GM18520 (cell line): ENCODE data around the gene SULT2B1.
"Not testable (repeated sequence)": the region's sequence is repeated elsewhere in the genome, so short reads cannot be mapped to it uniquely, and the experiment has no call there.

Source experiments
- ATAC-seq: cut with Tn5 transposase; IDR thresholded peaks from one replicate; pipeline ENCODE4 v1.9.1; 2021; ENCODE audit not compliant: unreplicated experiment

The SULT2B1 gene

GRCh38 chr19:48551437-48552302, at the start of gene SULT2B1:
SULT2B1 (plus strand) TSS chr19:48552172; CDS start chr19:48552253, 81 bp downstream.
- no peak for ATAC-seq

- ATAC-seq, result no peak
These were observed 49.5 kb upstream of the SULT2B1 start for GRCh38 chr19:48502350-48503018.

- ATAC-seq, result no peak
These were observed 45.7 kb upstream of the SULT2B1 start for GRCh38 chr19:48506138-48506733.

DNA sequence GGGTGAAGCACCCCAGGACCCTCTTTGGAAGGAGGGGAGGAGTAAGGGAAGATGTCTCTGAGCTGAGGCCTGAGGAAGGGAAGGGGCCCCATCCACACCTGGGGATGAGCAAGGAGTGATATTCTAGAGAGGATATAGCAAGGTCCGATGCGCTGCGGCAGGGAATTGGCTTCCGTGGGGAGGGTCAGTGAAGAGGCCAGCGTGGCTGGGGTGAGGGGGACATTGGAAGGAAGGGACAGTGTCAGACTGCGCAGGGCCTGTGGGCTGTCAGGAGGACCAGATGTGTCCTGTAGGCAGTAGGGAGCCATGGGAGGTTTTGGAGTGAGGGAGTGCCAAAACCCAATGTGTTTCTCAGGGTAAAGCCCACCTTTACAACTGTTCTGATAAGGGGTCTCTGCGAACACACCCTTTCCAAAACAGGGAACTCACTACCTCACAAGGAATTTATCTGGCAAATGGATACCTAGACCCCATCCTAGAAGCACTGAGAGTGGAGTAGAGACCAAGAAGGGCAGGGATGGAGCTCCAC, 44.0 kb upstream of the SULT2B1 start:
- no peak for ATAC-seq

DNA sequence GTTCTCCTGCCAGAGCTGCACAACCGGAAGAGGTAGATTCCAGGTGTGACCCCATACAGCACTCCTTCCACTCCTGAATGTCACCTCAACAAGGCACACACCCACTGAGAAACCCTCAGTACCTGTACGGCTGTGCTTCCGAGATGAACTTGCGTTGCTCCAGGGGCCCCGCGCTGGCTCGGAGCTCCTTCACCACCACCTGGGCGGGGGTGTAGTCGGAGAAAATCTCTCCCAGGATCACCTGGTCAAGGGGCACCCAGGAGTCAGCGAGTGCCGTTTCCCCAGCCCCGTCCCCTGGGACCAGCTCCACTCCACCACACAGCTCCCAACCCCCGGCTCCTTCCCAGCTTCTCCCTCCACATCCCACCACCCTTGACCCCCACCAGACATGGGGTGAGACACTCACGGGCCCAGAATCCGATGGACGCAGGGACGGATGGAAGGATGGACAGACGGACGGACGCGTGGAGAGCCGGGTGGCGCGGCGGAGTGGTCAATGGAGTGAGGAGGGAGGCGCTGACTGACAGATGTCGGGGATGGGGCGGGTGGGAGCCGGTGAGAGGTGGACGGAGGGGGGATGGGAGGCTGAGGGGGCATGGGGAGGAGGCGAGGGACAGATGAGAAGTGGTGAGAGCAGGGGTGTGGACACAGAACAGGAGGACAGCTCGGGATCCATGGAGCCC, 43.1 kb upstream of the SULT2B1 start:
- ATAC-seq, result no peak

DNA sequence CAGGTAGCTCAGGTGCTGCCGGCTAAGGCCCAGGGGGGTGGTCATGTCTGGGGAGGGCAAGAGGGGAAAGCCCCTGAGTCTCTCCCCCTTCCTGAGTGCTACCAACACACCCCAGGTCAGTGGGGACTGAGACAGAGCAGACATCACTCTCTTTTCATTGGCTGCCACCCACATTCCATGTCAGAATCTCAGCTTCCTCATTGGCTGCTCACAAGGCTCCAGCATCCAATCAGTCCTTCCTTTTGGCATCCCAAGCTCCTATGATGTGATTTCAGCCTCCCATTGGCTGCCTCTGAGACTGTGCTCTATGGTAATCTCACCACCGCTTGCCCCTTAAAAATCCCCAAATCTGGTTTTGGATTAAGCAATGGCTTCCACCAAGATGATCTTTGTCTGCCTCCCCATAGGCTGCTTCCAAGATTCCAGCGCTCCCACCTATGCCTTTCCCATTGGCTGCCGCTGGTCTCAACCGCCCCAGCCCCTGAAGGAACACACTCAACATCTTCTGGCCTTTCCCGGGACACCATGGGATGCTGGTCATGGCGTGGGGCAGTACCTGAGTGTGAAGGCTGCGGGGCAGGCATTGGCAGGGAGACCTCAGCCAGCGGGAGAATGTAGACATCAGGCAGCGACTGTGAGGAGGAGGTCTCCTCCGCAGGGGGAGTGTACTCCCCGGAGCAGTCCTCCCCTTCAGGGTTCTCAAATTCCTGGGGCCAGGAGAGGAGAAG, 42.3 kb upstream of the SULT2B1 start:
- no peak for ATAC-seq

DNA sequence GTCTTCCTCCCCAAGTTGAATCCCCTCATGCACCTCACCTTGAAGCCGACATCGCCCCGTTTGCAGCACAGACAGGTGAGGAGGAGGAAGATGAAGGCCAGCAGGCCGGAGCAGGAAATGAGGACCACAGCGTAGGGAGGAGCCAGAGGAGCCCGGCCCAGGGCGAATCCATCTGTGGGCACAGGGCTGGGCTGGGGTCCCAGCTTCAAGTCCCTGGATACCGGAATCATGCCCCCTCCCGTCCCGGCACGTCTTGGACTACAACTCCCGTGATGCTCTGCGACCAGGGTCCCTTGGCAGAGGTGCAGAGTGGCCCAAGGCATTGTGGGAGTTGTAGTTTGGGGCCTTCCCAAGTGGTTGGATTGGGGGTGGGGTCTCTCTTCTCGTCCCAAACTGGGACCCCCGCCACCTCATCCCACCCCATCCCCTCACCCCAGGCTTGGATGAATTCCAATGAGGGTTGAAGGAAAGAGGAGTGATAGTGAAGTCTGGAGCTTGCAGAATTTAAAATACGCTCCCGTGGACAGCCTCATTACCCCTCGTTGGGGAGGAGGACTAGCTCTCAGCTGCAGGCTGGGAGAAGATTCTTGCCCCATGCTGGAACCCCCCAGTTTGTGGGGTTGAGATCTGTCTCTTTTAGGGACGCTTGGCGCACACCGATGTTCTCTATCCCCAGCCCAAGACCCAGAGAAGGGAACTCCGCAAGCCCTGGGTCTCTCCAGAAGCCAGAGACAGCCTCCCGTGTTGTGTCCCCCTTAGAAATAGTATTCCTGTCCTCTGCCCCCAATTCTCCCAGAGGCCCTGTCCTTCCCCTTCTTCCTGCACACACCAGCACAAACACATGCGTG, 41.3 kb upstream of the SULT2B1 start:
- ATAC-seq, result no peak

- no peak for ATAC-seq
These were observed 40.6 kb upstream of the SULT2B1 start for GRCh38 chr19:48511321-48511731.

GRCh38 chr19:48511800-48512503, 40.0 kb upstream of the SULT2B1 start, which contains the start of gene LMTK3:
LMTK3 (minus strand) TSS chr19:48511835; CDS start chr19:48511576, 259 bp downstream.
- ATAC-seq, result no peak

GRCh38 chr19:48512504-48513288, 39.3 kb upstream of the SULT2B1 start:
- ATAC-seq, result no peak

GRCh38 chr19:48513289-48514122, 38.5 kb upstream of the SULT2B1 start:
- no peak for ATAC-seq

DNA sequence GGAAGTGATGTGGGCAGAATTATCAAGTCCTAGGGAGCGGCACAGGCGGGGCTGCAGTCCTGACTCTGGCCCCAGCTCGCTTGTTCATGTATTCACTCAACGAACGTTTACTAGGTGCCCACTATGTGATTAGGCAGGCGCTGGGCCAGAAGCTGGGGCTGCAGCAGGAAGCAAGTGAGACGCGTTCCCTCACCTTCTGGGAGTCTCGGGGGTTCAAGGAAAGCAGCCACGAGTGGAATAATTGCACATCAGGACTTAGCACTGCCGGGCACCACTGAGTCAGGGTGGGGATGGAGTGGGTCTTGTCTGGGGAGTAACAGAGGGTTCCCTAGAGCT, 37.9 kb upstream of the SULT2B1 start:
- ATAC-seq, result no peak

- no peak for ATAC-seq
These were observed 35.4 kb upstream of the SULT2B1 start for GRCh38 chr19:48516536-48516935.

GRCh38 chr19:48518207-48518606, 33.8 kb upstream of the SULT2B1 start:
- no peak for ATAC-seq

GRCh38 chr19:48519426-48519825, 32.5 kb upstream of the SULT2B1 start:
- ATAC-seq, result not testable (repeated sequence)

DNA sequence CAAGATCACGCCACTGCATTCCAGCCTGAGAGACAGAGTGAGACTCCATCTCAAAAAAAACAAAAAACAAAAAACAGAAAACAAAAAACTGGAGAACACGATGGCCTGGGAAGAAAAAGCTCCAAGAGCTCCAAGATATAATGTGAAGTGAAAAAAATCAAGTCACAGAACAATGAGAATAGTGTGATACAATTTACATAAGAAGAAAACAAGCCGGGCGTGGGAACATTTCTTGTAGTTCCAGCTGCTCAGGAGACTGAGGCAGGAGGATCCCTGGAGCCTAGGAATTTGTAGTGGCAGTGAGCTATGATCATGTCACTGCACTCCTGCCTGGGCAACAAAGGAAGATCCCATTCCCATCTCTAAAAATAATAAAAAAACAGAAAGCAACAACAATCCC, 31.8 kb upstream of the SULT2B1 start:
- ATAC-seq, result no peak

DNA sequence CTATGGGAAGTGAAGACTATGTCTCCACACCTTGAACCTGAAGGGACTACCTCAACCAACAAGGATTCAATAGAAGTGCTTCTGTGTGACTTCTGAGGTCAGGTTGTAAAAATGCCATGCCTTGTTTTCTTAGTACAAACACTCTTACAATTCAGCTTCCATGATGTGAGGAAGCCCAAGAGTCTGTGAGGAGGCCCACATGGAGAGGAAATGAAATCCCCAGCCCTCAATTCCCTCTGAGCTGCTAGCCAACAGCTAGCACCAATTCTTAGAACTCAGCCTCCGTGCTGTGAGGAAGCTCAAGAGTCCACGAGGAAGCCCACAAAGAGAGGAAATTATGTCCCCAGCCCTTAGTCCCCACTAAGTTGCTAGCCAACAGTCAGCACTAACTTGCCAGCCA, 27.8 kb upstream of the SULT2B1 start:
- no peak for ATAC-seq
